CD14-positive monocyte (primary cell): Measurements from ENCODE around the gene ATP11A. TPM values are rescaled to one million over a fixed set of nuclear protein-coding genes. Genes with fewer than 3 reads are reported as not detected.

ENCODE experiments used
- DNase-seq, 3 donors: peaks; one replicate each; pipeline ENCODE4 v3.0.0-alpha.2; 2011 to 2022
- H2AFZ ChIP-seq: 2 replicates; pipeline ENCODE4 v1.6.0; 2012; ENCODE audit warnings: mild to moderate bottlenecking, low read depth, low read length, inconsistent platforms; ENCODE audit not compliant: insufficient read depth, poor library complexity, severe bottlenecking
- H3K27ac ChIP-seq, 2 donors: 1 replicate in 1 of 2; 2 replicates in 1 of 2; pipeline ENCODE4 v1.5.1; 2012 to 2013; ENCODE audit warnings: low read length in 2 of 2, control low read depth in 1 of 2, inconsistent platforms in 1 of 2, low read depth in 1 of 2, mild to moderate bottlenecking in 1 of 2
- H3K27me3 ChIP-seq, 2 donors: one replicate each; pipeline versions ENCODE4 v1.6.0 to v1.6.1; 2011 to 2013; ENCODE audit warnings: low read length in 2 of 2; ENCODE audit not compliant: control insufficient read depth in 2 of 2, insufficient read depth in 2 of 2
- H3K36me3 ChIP-seq, 2 donors: replicated peaks in 1 of 2; 1 replicate in 1 of 2; 2 replicates in 1 of 2; pipeline versions ENCODE4 v1.5.1 to v1.6.1; 2012 to 2013; ENCODE audit warnings: low read length in 2 of 2, control low read depth in 1 of 2, inconsistent platforms in 1 of 2, mild to moderate bottlenecking in 1 of 2; ENCODE audit not compliant: insufficient read depth in 2 of 2, control insufficient read depth in 1 of 2
- H3K4me1 ChIP-seq, 2 donors: 1 replicate in 1 of 2; 2 replicates in 1 of 2; pipeline versions ENCODE4 v1.5.1 to v1.6.1; 2012 to 2013; ENCODE audit warnings: low read length in 2 of 2, control low read depth in 1 of 2, inconsistent platforms in 1 of 2, mild to moderate bottlenecking in 1 of 2, moderate library complexity in 1 of 2; ENCODE audit not compliant: insufficient read depth in 2 of 2, control insufficient read depth in 1 of 2
- H3K4me2 ChIP-seq: replicated peaks from 2 replicates; pipeline ENCODE3; 2012; ENCODE audit warnings: low read length, moderate library complexity, mild to moderate bottlenecking; ENCODE audit not compliant: poor library complexity, severe bottlenecking; ENCODE audit errors: extremely low read depth
- H3K4me3 ChIP-seq, 3 experiments: fragments of 200-600 bp in 1 of 3; sonication (generic) in 1 of 3; replicated peaks in 1 of 3; 1 replicate in 2 of 3; 2 replicates in 1 of 3; pipeline ENCODE4 v1.5.1; 2011 to 2013; ENCODE audit warnings: low read length in 3 of 3, mild to moderate bottlenecking in 3 of 3, control low read depth in 2 of 3, low read depth in 2 of 3, inconsistent platforms in 1 of 3, moderate library complexity in 1 of 3
- H3K79me2 ChIP-seq: 2 replicates; pipeline ENCODE4 v1.6.0; 2012; ENCODE audit warnings: mild to moderate bottlenecking, control low read depth, inconsistent platforms, low read length, moderate library complexity; ENCODE audit not compliant: insufficient read depth
- H3K9ac ChIP-seq: 2 replicates; pipeline ENCODE4 v1.6.0; 2017; ENCODE audit warnings: low read length, mild to moderate bottlenecking; ENCODE audit not compliant: insufficient read depth, poor library complexity, severe bottlenecking
- H3K9me3 ChIP-seq, 2 donors: replicated peaks in 1 of 2; 1 replicate in 1 of 2; 2 replicates in 1 of 2; pipeline versions ENCODE4 v1.5.1 to v1.6.1; 2012 to 2013; ENCODE audit warnings: low read length in 2 of 2, control low read depth in 1 of 2; ENCODE audit not compliant: control insufficient read depth in 1 of 2, insufficient read depth in 1 of 2
- H4K20me1 ChIP-seq: 2 replicates; pipeline ENCODE4 v1.6.0; 2012; ENCODE audit warnings: mild to moderate bottlenecking, low read length, control low read depth, moderate library complexity; ENCODE audit not compliant: insufficient read depth
- H3K27ac Mint-ChIP-seq, 7 donors: one replicate each; pipeline ENCODE4 v1.8.0; 2020; ENCODE audit warnings: mild to moderate bottlenecking in 7 of 7, mixed read lengths in 7 of 7, moderate library complexity in 6 of 7, inconsistent platforms in 2 of 7
- H3K27me3 Mint-ChIP-seq, 3 donors: one replicate each; pipeline ENCODE4 v1.8.0; 2021 to 2022; ENCODE audit warnings: low read depth in 3 of 3, mild to moderate bottlenecking in 3 of 3, mixed read lengths in 3 of 3, moderate library complexity in 3 of 3, inconsistent platforms in 1 of 3
- H3K36me3 Mint-ChIP-seq, 2 donors: one replicate each; pipeline ENCODE4 v1.8.0; 2020; ENCODE audit warnings: mixed read lengths in 2 of 2, inconsistent platforms in 1 of 2, mild to moderate bottlenecking in 1 of 2
- H3K4me1 Mint-ChIP-seq: one replicate; pipeline ENCODE4 v1.8.0; 2020; ENCODE audit warnings: mild to moderate bottlenecking, mixed read lengths
- H3K4me3 Mint-ChIP-seq, 2 donors: one replicate each; pipeline ENCODE4 v1.8.0; 2020; ENCODE audit warnings: mild to moderate bottlenecking in 2 of 2, mixed read lengths in 2 of 2, moderate library complexity in 1 of 2
- H3K9me3 Mint-ChIP-seq, 7 donors: one replicate each; pipeline ENCODE4 v1.8.0; 2020 to 2022; ENCODE audit warnings: mixed read lengths in 7 of 7, mild to moderate bottlenecking in 6 of 7, moderate library complexity in 6 of 7, inconsistent platforms in 2 of 7
- CTCF ChIP-seq: fragments of 200-600 bp; IDR thresholded peaks from one replicate; pipeline ENCODE4 v1.8.0; 2022; ENCODE audit warnings: antibody characterized with exemption, mild to moderate bottlenecking
- WGBS: methylation state at CpG from one replicate; pipeline ENCODE4 v1.1.5; 2013; ENCODE audit warnings: missing lambda C conversion rate; ENCODE audit not compliant: insufficient coverage; 5-methylcytosine and 5-hydroxymethylcytosine counted together
- intact Hi-C, 2 donors: fragments of 100-400 bp; cut with micrococcal nuclease; formaldehyde crosslinking; loops; one replicate each; pipeline versions ENCODE4 v1.15.0 to v1.15.1; 2023
- polyA plus RNA-seq, 3 donors: library from polyadenylated mRNA; depleted of rRNA in 1 of 3; unstranded in 2 of 3; stranded (reverse) in 1 of 3; fragments of 300-500 nt in 2 of 3; fragments of >200 nt in 1 of 3; fragmentation: Illumina TruSeq in 2 of 3; gene quantifications; 1 replicate in 2 of 3; 2 replicates in 1 of 3; pipeline ENCODE4 v1.2.3, GENCODE V29; 2012 to 2021

The ATP11A gene
- polyA plus RNA-seq, 3 donors: 7.2 to 45.4 (median 7.6) TPM

GRCh38 chr13:112688560-112689302, 1.1 kb upstream of the ATP11A start:
- Mint-ChIP-seq H3K9me3 (peaks cover 0 to 2% (median 0%) of the 10 kb centered on the region in 7 donors), H3K27me3 (peaks cover 0 to 6% (median 2%) of the 10 kb centered on the region in 3 donors), H3K36me3 (peaks cover 12 to 13% of the 10 kb centered on the region in 2 donors), H3K4me3 (peak overlapping the region; percentile 89 to 98), H3K27ac (peak overlapping the region; percentile 97 to 99 (median 98)), H3K4me1 (peaks cover 50% of the 10 kb centered on the region)
- Histone ChIP-seq H4K20me1 (peaks cover 36% of the 10 kb centered on the region), H3K27me3 (no peaks in the 10 kb centered on the region), H3K9ac (peak overlapping the region; percentile 94), H3K4me3 (peak overlapping the region; percentile 61 to 97 (median 85)), H2AFZ (peak overlapping the region; percentile 62), H3K9me3 (no peaks in the 10 kb centered on the region), H3K4me1 (peaks cover 44% of the 10 kb centered on the region in 2 donors), H3K36me3 (peaks cover 0 to 3% of the 10 kb centered on the region in 2 donors), H3K27ac (peak overlapping the region; percentile 95 to 100), H3K4me2 (peak overlapping the region; percentile 95), H3K79me2 (peaks cover 56% of the 10 kb centered on the region)
- peak; percentile 75 to 85 (median 79) for DNase-seq
- intact Hi-C loops: loop anchor here in 1 of 2 donors (5.0 kb wide), 1 partner anchor 106 kb away; no protein-coding TSS in a partner anchor
- WGBS: 8% methylated on average over 11 of the region's 15 CpGs
- no peak for TF ChIP-seq CTCF

GRCh38 chr13:112690283-112690929, 568 bp downstream of the ATP11A start:
- Mint-ChIP-seq H3K9me3 (peaks cover 0 to 2% (median 0%) of the 10 kb centered on the region in 7 donors), H3K27me3 (peaks cover 0 to 3% (median 0%) of the 10 kb centered on the region in 3 donors), H3K36me3 (peaks cover 13 to 17% of the 10 kb centered on the region in 2 donors), H3K27ac (peak overlapping the region; percentile 88 to 97 (median 95)), H3K4me1 (peaks cover 60% of the 10 kb centered on the region), H3K4me3 (peak overlapping the region; percentile 94 to 97)
- Histone ChIP-seq H3K9ac (peak overlapping the region; percentile 94), H3K4me2 (peak overlapping the region; percentile 95), H3K27ac (peak overlapping the region; percentile 75 to 85), H4K20me1 (peaks cover 53% of the 10 kb centered on the region), H3K4me3 (peak overlapping the region; percentile 72 to 97 (median 97)), H3K79me2 (peaks cover 72% of the 10 kb centered on the region), H3K36me3 (peaks cover 3 to 9% of the 10 kb centered on the region in 2 donors), H3K27me3 (no peaks in the 10 kb centered on the region), H3K9me3 (no peaks in the 10 kb centered on the region), H3K4me1 (peaks cover 53 to 55% of the 10 kb centered on the region in 2 donors), H2AFZ (peak overlapping the region; percentile 65)
- under 1% methylated on average over 69 of the region's 77 CpGs for WGBS
- DNase-seq: peak in 2 of 3 donors; percentile 31 to 33
- TF ChIP-seq CTCF: no peak
- intact Hi-C loops: no loop called here
